H1 (cell line): ENCODE data around the gene SOBP.
"Not testable (repeated sequence)": the region's sequence is repeated elsewhere in the genome, so short reads cannot be mapped to it uniquely, and the experiment has no call there.

Experiments used
- BRCA1 ChIP-seq: IDR thresholded peaks from 2 replicates; pipeline ENCODE4 v1.6.1; 2012; ENCODE audit warnings: low read depth, low read length, improper control_type of control experiment
- CTCF ChIP-seq, 3 experiments: IDR thresholded peaks; 1 replicate in 2 of 3; 2 replicates in 1 of 3; pipeline versions ENCODE4 v1.5.1 to v1.6.1; 2011; ENCODE audit warnings: low read length in 3 of 3, mild to moderate bottlenecking in 3 of 3, inconsistent platforms in 2 of 3, low read depth in 1 of 3, moderate library complexity in 1 of 3; ENCODE audit not compliant: insufficient read depth in 1 of 3; ENCODE audit errors: control extremely low read depth in 1 of 3
- POLR2A ChIP-seq, 2 experiments: IDR thresholded peaks; 1 replicate in 1 of 2; 2 replicates in 1 of 2; pipeline ENCODE4 v1.6.1; 2011; ENCODE audit warnings: low read depth in 2 of 2, low read length in 2 of 2, mild to moderate bottlenecking in 2 of 2; ENCODE audit errors: control extremely low read depth in 1 of 2
- SAP30 ChIP-seq: fragments of 300-600 bp; sonication (generic); IDR thresholded peaks from 2 replicates; pipeline ENCODE4 v1.7.1; 2012; ENCODE audit warnings: low read length, moderate library complexity, mild to moderate bottlenecking, inconsistent platforms; ENCODE audit not compliant: insufficient read depth, insufficient replicate concordance
- SIRT6 ChIP-seq: IDR thresholded peaks from one replicate; pipeline ENCODE4 v1.7.1; 2012; ENCODE audit warnings: low read length, inconsistent platforms
- TAF1 ChIP-seq: IDR thresholded peaks from 2 replicates; pipeline ENCODE4 v1.6.1; 2011; ENCODE audit warnings: mild to moderate bottlenecking, low read depth, low read length
- ZNF274 ChIP-seq: IDR thresholded peaks from 2 replicates; pipeline ENCODE4 v1.7.0; 2012; ENCODE audit warnings: low read length, borderline replicate concordance; ENCODE audit errors: extremely low read depth

- TF ChIP-seq SAP30; POLR2A (IDR thresholded peaks at IDR 0.05; ENCODE audit: control extremely low read depth in 1 of 2, low read depth in 2 of 2, low read length in 2 of 2); CTCF (IDR thresholded peaks at IDR 0.05; ENCODE audit: control extremely low read depth in 1 of 3, insufficient read depth in 1 of 3, low read depth in 1 of 3, low read length in 3 of 3); TAF1; BRCA1; ZNF274; SIRT6: not testable (repeated sequence)
Observed at GRCh38 chr6:107520706-107521105, 30.8 kb downstream of the SOBP start.
